ENCODE results near the gene MED27.

- TF ChIP-seq REST (IDR thresholded peaks at IDR 0.05; ENCODE audit: low read depth) (no peak), MAX (IDR thresholded peaks at IDR 0.05) (no peak), EP300 (IDR thresholded peaks at IDR 0.05; ENCODE audit: borderline replicate concordance) (no peak), ZBTB7A (IDR thresholded peaks at IDR 0.05; ENCODE audit: low read depth) (no peak), TCF12 (IDR thresholded peaks at IDR 0.05; ENCODE audit: low read depth) (no peak), CEBPB (IDR thresholded peaks at IDR 0.05) (no peak)
Observed at GRCh38 chr9:132035679-132036078, 44.0 kb downstream of the MED27 start.

All from Ishikawa (cell line).